Nephron (organoid): ENCODE data around the gene TMEM121.
"Not testable (repeated sequence)": the region's sequence is repeated elsewhere in the genome, so short reads cannot be mapped to it uniquely, and the experiment has no call there.

ENCODE experiments used
- H3K27ac Mint-ChIP-seq, 3 experiments: 2 replicates each; pipeline ENCODE4 v1.8.0; 2020; ENCODE audit warnings: mixed read lengths in 3 of 3, mild to moderate bottlenecking in 2 of 3, moderate library complexity in 1 of 3
- H3K27me3 Mint-ChIP-seq: 2 replicates; pipeline ENCODE4 v1.8.0; 2021; ENCODE audit warnings: low read depth, mild to moderate bottlenecking, moderate library complexity, mixed read lengths
- H3K36me3 Mint-ChIP-seq: 2 replicates; pipeline ENCODE4 v1.8.0; 2020; ENCODE audit warnings: low read depth, mixed read lengths
- H3K4me1 Mint-ChIP-seq: 2 replicates; pipeline ENCODE4 v1.8.0; 2020; ENCODE audit warnings: mixed read lengths
- H3K4me3 Mint-ChIP-seq, 3 experiments: 2 replicates each; pipeline ENCODE4 v1.8.0; 2020; ENCODE audit warnings: mild to moderate bottlenecking in 3 of 3, mixed read lengths in 3 of 3, moderate library complexity in 2 of 3
- H3K9me3 Mint-ChIP-seq: 2 replicates; pipeline ENCODE4 v1.8.0; 2020; ENCODE audit warnings: mixed read lengths
- CTCF ChIP-seq, 3 experiments: fragments of 200-600 bp; sonication (generic); IDR thresholded peaks; one replicate each; pipeline ENCODE4 v1.5.0; 2021; ENCODE audit warnings: antibody characterized with exemption in 3 of 3; ENCODE audit not compliant: unreplicated experiment in 3 of 3

The TMEM121 gene

GRCh38 chr14:105537580-105538474, 11.4 kb downstream of the TMEM121 start:
- H3K9me3 Mint-ChIP-seq, result peaks cover 5% of the 10 kb centered on the region
- peak; percentile 90 to 93 (median 90) for TF ChIP-seq CTCF (IDR thresholded peaks at IDR 0.05; ENCODE audit: unreplicated experiment in 3 of 3)
- H3K4me1 Mint-ChIP-seq, result peaks cover 6% of the 10 kb centered on the region
- no peaks in the 10 kb centered on the region for H3K36me3 Mint-ChIP-seq
- H3K4me3 Mint-ChIP-seq, result no peak overlapping the region
- H3K27ac Mint-ChIP-seq, result no peak overlapping the region
- peaks cover 30% of the 10 kb centered on the region for H3K27me3 Mint-ChIP-seq

GRCh38 chr14:105538481-105539049, 12.2 kb downstream of the TMEM121 start:
- H3K27ac Mint-ChIP-seq, result no peak overlapping the region
- no peak overlapping the region for H3K4me3 Mint-ChIP-seq
- H3K36me3 Mint-ChIP-seq, result no peaks in the 10 kb centered on the region
- TF ChIP-seq CTCF (IDR thresholded peaks at IDR 0.05; ENCODE audit: unreplicated experiment in 3 of 3), result no peak
- H3K4me1 Mint-ChIP-seq, result peaks cover 6% of the 10 kb centered on the region
- peaks cover 33% of the 10 kb centered on the region for H3K27me3 Mint-ChIP-seq
- peaks cover 11% of the 10 kb centered on the region for H3K9me3 Mint-ChIP-seq

- Mint-ChIP-seq H3K27me3 (peaks cover 29% of the 10 kb centered on the region), H3K4me1 (no peaks in the 10 kb centered on the region), H3K27ac (no peak overlapping the region), H3K9me3 (peaks cover 18% of the 10 kb centered on the region), H3K36me3 (no peaks in the 10 kb centered on the region), H3K4me3 (no peak overlapping the region)
- no peak for TF ChIP-seq CTCF (IDR thresholded peaks at IDR 0.05; ENCODE audit: unreplicated experiment in 3 of 3)
Observed at GRCh38 chr14:105540811-105541210, 14.4 kb downstream of the TMEM121 start.

- no peak for TF ChIP-seq CTCF (IDR thresholded peaks at IDR 0.05; ENCODE audit: unreplicated experiment in 3 of 3)
- Mint-ChIP-seq H3K27me3 (peaks cover 27% of the 10 kb centered on the region), H3K4me1 (no peaks in the 10 kb centered on the region), H3K36me3 (no peaks in the 10 kb centered on the region), H3K9me3 (peaks cover 18% of the 10 kb centered on the region), H3K27ac (no peak overlapping the region), H3K4me3 (no peak overlapping the region)
Observed at GRCh38 chr14:105541218-105541875, 15.0 kb downstream of the TMEM121 start.

- not testable (repeated sequence) for H3K36me3 Mint-ChIP-seq, H3K4me1 Mint-ChIP-seq, H3K27ac Mint-ChIP-seq, H3K4me3 Mint-ChIP-seq
- Mint-ChIP-seq H3K27me3 (peaks cover 15% of the 10 kb centered on the region), H3K9me3 (peaks cover 32% of the 10 kb centered on the region)
Observed at GRCh38 chr14:105545676-105546075, 19.3 kb downstream of the TMEM121 start.

- not testable (repeated sequence) for H3K4me1 Mint-ChIP-seq
Observed at GRCh38 chr14:105546410-105546809, 20.0 kb downstream of the TMEM121 start.

GRCh38 chr14:105547072-105547471, 20.7 kb downstream of the TMEM121 start:
- H3K4me3 Mint-ChIP-seq, H3K27me3 Mint-ChIP-seq, H3K36me3 Mint-ChIP-seq, H3K4me1 Mint-ChIP-seq, H3K27ac Mint-ChIP-seq: not testable (repeated sequence)
- peaks cover 27% of the 10 kb centered on the region for H3K9me3 Mint-ChIP-seq

More at GRCh38 chr14:105546410-105546809, 20.0 kb downstream of the TMEM121 start:
- not testable (repeated sequence) for H3K4me3 Mint-ChIP-seq, H3K36me3 Mint-ChIP-seq, H3K27ac Mint-ChIP-seq
- peaks cover 32% of the 10 kb centered on the region for H3K9me3 Mint-ChIP-seq
- peaks cover 13% of the 10 kb centered on the region for H3K27me3 Mint-ChIP-seq
